GM20431 (cell line): ENCODE data around the gene KLRC4.
"Not testable (repeated sequence)": the region's sequence is repeated elsewhere in the genome, so short reads cannot be mapped to it uniquely, and the experiment has no call there.

Experiments
- in situ Hi-C: fragments of 300-500 bp; cut with MseI, MboI; formaldehyde crosslinking; loops from one replicate; pipeline ENCODE4 v1.15.0; 2020; ENCODE audit warnings: low sequenced_read_pairs; ENCODE audit not compliant: unreplicated experiment

Gene KLRC4, protein sequence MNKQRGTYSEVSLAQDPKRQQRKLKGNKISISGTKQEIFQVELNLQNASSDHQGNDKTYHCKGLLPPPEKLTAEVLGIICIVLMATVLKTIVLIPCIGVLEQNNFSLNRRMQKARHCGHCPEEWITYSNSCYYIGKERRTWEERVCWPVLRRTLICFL

DNA sequence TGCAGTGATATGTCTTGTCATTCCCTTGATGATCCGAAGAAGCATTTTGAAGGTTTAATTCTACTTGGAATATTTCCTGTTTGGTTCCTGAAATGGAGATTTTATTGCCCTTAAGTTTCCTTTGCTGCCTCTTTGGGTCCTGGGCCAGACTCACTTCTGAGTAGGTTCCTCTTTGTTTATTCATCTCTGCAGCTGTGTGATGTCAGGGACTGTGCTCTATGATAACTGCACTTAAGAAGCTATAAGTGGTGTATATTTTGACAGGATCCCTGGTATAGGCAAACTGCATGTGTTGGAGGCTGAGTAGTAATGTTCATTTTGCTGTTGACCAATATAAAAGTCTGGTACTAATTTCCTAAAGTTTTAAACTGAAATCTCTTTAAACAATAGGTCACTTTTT is at the start of gene KLRC4:
Gene KLRC4, minus strand, starts transcription at position 366 of the 400 bp plus-strand sequence. Its CDS starts 182 bp downstream, at position 184.
- in situ Hi-C loops = no loop called here

DNA sequence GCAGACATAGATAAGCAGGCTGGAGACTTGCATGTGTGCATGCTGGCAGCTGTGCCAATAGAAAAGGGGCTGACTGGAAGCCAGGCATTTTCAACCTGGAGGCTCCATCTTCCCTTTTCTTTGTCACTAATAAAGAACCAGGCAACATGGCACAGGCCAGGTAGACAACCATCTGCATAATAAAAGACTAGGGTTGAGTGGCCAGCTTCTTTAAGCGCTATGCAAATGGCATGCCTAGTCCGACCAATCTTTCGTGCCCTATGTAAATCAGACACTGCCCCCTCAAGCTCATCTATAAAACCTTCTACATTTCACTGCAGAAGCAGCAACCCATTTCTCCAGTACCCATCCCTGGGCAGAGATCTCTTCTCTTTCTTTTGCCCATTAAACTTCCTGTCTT is 48.2 kb upstream of the KLRC4 start:
- in situ Hi-C loops = no loop called here

DNA sequence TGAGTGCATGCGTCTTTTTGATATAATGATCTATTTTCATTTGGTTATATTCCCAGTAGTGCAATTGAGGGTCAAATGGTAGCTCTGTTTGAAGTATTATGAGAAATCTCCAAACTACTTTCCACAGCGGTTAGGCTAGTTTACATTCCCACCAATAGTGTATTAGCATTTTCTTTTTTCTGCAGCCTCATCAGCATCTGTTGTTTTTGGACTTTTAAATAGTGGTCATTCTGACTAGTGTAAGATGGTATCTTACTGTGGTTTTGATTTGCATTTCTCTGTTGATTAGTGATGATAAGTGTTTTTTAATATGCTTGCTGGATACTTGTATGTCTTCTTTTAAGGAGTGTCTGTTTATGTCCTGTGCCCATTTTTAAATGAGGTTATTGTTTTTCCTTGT is 47.3 kb upstream of the KLRC4 start:
- in situ Hi-C loops = no loop called here

DNA sequence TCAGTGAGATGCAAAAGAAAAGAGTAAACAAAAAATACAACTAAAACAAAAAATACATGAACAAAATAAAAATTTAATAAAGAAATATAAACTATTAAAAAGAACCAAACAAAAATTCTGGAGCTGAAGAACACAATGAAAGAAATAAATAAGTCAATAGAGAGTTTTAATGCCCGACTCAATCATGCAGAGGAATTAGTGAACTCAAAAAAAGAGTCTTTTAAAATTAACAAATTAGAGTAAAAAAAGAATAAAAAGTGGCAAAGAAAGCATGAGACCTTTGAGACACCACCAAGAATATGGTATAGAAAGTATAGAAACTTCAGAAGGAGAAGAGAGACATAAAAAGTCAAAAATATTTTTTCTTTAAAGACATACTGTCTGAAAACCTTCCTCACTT is 46.2 kb upstream of the KLRC4 start:
- in situ Hi-C loops = no loop called here

DNA sequence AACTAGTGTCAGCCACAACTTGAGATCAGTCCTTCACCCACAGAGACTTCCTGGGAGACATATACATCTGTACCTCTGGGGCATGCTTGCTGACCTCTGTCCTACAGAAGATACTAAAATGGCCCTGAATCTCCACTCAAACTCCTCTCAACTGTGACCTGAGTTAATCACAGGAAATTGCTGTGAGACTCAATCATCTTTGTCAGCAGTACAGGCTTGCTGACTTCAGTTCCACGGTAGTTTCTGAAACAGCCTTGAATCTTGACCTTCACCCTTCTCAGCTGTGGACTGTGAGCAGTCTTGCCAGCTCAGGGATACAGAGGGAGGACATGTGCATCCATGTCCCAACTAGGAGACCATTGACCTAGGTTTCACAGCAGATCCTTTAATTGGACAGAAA is 45.0 kb upstream of the KLRC4 start:
- in situ Hi-C loops = no loop called here

DNA sequence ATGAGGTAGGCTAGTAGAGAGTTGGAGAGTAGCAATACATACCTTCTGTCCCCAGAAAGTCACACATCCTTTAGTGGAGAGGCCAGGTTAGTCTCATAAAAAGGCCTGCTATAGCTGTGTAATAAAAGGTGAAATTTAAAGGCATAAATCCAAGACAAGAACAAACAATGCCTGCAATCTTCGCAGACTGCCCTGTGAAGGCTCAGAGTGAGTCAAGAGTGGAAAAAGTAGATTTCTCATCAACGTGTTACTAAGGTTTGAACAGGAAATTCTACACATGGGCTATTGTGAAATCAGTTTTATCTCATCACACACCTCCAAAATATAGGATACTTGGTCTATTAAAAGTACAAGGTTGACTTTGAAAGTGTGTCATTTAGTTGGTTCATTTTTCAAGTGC is 43.6 kb upstream of the KLRC4 start, which contains the start of gene KLRC1:
Gene KLRC1, minus strand, starts transcription at position 222 of the 400 bp plus-strand sequence. CDS start 2,221 bp downstream, outside the sequence.
- in situ Hi-C loops = no loop called here

DNA sequence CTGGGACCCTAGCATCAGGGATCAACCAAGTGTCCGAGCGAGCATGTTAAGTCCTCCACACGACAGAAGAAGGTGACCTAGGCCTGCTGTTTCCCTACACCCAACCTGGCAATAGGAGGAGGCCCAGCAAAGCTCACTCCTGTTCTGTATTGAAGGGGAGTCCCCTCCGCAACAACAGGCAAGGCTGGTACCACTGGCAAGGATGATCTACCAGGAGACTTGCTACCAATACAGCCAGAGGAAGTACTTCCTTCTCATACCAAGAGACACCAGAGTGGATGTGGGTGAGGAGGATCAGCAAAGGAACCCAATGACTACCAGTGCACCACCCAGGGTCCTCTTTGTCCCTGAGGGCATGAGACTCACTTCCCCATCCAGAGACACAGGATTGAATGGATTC is 38.7 kb upstream of the KLRC4 start:
- in situ Hi-C loops = no loop called here

DNA sequence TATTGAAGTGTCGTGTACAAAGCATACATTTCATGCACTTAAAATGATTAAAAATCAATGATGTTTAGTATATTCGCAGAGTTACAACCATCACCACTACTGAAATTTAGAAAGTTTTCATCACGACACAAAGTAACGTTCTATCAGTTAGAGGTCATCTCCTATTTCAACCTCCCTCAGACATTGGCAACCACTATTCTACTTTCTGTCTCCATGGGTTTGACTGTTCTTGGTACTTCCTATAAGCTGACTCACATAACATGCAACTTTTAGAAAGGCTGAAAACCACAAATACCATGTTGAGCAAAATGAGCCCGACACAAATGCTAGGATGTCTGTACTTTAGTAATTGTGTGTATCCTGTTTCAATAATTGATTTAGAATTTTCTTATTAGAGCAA is 36.5 kb upstream of the KLRC4 start:
- in situ Hi-C loops = not testable (repeated sequence)

DNA sequence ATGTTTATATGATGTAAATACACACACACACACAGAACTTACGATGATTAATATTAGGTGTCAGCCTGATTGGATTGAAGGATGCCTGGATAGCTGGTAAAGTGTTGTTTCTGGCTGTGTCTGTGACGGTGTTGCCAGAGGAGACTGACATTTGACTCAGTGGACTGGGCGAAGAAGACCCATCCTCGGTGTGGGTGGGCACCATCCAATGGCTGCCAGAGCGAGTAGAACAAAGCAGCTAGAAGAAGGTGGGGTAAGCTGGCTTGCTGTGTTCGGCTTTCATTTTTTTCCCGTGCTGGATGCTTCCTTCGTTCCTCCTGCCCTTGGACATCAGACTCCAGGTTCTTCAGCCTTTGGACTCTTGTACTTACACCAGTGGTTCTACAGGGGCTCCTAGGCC is 31.6 kb upstream of the KLRC4 start:
- in situ Hi-C loops = not testable (repeated sequence)

DNA sequence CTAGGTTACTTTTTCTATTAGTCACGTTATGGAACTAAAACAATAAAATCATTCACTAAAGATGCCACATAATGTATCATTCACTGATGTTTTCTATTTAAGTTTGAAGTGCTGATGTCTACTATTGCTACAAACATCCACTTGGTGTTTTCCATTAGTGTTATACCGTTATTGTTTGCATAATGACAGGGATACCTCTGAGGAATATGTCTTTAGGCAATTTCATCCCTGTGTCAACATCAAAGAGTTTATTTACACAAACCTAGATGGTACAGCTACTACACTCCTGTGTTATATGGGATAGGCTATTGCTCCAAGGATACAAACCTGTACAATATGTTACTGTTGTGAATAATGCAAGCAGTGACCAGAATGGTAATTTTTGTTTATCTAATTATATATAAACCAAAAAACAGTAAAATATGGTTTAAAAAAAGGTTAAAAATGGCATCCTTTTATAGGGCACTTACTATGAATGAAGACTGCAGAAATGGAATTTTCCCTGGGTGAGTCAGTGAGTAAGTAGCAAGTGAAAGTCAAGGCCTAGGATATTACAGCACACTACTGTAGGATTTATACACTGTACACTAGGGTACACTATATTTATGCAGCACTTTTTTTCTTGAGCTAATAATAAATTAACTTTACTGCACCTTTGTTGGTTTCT is 30.2 kb upstream of the KLRC4 start:
- in situ Hi-C loops = not testable (repeated sequence)

DNA sequence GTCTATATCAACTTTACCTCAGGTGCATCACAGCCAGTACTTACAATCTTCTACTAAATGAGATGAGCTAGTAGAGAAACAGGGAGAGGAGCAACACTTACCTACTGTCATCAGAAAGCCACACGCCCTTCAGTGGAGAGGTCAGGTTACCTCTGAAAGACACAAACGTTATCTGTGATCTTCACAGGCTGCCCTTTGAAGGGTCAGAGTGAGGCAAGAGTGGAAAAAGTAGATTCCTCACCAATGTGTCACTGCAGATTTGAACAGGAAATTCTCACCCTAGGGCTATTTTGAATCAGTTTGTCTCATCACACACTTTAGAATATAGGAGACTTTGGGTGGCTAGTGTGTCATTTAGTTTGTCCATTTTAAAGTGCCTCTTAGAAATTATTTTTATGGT is 28.0 kb upstream of the KLRC4 start:
- in situ Hi-C loops = not testable (repeated sequence)

DNA sequence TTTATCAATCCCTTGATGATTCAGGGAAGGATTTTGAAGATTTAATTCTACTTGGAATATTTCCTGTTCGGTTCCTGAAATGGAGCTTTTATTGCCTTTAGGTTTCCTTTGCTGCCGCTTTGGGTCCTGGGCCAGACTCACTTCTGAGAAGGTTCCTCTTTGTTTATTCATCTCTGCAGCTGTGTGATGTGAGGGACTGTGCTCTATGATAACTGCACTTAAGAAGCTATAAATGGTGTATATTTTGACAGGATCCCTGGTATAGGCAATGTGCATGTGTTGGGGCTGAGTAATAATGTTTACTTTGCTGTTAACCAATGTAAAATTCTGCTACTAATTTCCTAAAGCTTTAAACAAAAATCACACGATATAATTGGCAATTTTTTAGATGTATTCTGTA is 26.3 kb upstream of the KLRC4 start, which contains the start of gene KLRC2:
Gene KLRC2, minus strand, starts transcription at position 195 of the 400 bp plus-strand sequence. Its CDS starts 24 bp downstream, at position 171.
- in situ Hi-C loops = not testable (repeated sequence)

DNA sequence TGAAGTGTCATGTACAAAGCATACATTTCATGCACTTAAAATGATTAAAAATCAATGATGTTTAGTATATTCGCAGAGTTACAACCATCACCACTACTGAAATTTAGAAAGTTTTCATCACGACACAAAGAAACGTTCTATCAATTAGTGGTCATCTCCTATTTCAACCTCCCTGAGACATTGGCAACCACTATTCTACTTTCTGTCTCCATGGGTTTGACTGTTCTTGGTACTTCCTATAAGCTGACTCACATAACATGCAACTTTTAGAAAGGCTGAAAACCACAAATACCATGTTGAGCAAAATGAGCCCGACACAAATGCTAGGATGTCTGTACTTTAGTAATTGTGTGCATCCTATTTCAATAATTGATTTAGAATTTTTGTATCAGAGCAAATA is 21.1 kb upstream of the KLRC4 start:
- in situ Hi-C loops = not testable (repeated sequence)

DNA sequence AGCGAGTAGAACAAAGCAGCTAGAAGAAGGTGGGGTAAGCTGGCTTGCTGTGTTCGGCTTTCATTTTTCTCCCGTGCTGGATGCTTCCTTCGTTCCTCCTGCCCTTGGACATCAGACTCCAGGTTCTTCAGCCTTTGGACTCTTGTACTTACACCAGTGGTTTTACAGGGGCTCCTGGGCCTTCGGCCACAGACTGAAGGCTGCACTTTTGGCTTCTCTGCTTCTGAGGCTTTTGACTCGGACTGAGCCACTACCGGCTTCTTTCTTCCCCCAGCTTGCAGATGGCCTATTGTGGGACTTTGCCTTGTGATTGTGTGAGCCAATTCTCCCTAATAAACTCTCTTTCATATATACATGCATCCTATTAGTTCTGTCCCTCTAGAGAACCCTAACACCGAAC is 16.4 kb upstream of the KLRC4 start:
- in situ Hi-C loops = not testable (repeated sequence)

DNA sequence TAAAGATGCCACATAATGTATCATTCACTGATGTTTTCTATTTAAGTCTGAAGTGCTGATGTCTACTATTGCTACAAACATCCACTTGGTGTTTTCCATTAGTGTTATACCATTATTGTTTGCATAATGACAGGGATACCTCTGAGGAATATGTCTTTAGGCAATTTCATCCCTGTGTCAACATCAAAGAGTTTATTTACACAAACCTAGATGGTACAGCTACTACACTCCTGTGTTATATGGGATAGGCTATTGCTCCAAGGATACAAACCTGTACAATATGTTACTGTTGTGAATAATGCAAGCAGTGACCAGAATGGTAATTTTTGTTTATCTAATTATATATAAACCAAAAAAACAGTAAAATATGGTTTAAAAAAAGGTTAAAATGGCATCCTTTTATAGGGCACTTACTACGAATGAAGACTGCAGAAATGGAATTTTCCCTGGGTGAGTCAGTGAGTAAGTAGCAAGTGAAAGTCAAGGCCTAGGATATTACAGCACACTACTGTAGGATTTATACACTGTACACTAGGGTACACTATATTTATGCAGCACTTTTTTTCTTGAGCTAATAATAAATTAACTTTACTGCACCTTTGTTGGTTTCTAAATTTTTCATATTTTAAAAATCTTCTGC is 14.8 kb upstream of the KLRC4 start:
- in situ Hi-C loops = not testable (repeated sequence)

DNA sequence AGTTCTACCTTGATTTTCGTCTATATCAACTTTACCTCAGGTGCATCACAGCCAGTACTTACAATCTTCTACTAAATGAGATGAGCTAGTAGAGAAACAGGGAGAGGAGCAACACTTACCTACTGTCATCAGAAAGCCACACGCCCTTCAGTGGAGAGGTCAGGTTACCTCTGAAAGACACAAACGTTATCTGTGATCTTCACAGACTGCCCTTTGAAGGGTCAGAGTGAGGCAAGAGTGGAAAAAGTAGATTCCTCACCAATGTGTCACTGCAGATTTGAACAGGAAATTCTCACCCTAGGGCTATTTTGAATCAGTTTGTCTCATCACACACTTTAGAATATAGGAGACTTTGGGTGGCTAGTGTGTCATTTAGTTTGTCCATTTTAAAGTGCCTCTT is 12.6 kb upstream of the KLRC4 start:
- in situ Hi-C loops = not testable (repeated sequence)

DNA sequence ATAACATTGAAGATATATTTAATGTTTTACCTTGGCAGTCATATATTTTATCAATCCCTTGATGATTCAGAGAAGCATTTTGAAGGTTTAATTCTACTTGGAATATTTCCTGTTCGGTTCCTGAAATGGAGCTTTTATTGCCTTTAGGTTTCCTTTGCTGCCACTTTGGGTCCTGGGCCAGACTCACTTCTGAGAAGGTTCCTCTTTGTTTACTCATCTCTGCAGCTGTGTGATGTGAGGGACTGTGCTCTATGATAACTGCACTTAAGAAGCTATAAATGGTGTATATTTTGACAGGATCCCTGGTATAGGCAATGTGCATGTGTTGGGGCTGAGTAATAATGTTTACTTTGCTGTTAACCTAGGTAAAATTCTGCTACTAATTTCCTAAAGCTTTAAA is 10.8 kb upstream of the KLRC4 start, which contains the start of gene KLRC3:
Gene KLRC3, minus strand, starts transcription at position 262 of the 400 bp plus-strand sequence. Its CDS starts 45 bp downstream, at position 217.
- in situ Hi-C loops = not testable (repeated sequence)

DNA sequence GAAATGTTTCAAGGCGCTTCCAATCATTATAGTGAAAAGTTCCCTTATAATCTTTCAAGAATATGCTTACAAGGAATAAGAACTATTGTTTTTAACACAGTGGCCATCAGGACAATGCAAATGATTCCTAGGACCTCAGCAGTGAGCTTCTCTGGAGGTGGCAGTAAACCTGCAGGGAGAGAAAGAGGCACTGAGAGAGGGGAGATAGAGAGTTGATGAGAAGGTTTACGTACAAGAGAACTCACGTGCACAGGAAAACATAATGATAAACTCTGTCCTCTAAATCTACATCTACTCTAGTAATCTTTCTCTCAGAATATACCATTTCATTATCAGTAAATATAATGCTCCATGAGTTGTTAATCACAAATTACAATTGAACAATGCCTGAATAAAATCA is 715 bp downstream of the KLRC4 start:
- in situ Hi-C loops = no loop called here

DNA sequence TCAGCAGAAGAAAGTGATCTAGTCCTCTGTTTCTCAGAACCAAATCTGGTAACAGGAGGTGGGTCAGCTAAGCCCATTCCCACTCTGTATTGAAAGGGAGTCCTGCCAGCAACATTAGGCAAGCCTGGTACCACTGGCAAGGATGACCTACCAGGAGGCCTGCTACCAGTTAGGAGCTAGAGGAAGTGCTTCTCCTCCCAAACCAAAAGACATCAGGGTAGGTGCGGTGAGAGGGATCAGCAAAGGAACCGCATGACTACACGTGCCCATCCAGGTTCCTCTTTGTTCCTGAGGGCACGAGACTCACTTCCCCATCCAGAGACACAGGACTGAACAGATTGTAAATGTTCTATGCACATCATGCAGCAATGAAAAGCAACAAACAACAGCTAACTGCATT is 2.8 kb downstream of the KLRC4 start:
- in situ Hi-C loops = no loop called here

DNA sequence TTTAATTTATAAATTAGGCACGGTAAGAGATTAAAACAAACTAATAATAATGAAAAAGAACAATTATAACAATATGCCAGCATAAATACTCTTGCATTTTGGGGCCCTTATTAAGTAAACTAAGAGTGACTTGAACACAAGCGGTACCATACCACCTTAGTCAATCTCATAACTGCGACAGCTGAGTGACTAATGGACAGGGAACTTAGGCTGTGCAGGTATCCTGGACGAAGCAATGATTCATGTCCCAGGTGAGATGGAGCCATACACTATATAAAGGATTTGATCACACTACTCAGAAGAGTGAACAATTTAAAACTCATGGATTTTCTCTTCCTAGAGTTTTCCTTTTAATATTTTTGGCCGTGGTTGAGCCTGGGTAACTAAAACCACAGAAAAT is 4.3 kb downstream of the KLRC4 start:
- in situ Hi-C loops = no loop called here

DNA sequence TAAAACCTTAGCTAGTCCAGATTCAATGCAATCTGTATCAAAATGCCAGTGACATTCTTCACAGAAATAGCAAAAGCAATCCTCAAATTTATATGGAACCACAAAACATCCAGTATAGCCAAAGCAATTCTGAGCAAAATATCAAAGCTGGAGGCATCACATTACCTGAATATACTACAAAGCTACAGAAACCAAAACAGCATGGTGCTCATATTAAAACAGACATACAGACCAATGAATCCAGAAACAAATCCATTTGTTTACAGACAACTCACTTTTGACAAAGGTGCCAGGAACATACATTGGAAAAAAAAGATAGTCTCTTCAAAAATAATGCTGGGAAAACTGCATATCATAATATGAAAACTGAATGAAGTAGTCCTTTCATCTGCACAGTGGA is 4.8 kb downstream of the KLRC4 start:
- in situ Hi-C loops = no loop called here
